Measurements from ENCODE around the gene IQCE.

DNA sequence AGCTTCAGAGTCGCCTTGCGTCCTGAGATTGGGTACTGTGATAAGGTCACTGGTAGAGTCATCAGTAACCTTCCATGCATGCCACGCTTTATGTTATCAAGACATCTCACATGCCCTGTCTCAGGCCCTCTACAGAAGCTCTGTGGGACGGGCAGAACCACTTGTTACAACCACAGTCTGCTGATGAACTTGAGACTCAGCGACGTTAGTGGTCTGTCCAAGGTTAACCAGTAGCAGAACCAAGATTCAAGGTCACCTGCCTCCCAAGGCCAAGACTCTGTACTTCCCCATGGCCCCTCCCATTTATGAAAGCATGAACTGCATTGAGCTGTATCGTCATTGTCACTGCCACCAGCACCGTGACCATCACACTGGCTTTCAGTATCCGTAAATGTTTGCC, 15.0 kb downstream of the IQCE start:
- TF ChIP-seq, protein P1, sequence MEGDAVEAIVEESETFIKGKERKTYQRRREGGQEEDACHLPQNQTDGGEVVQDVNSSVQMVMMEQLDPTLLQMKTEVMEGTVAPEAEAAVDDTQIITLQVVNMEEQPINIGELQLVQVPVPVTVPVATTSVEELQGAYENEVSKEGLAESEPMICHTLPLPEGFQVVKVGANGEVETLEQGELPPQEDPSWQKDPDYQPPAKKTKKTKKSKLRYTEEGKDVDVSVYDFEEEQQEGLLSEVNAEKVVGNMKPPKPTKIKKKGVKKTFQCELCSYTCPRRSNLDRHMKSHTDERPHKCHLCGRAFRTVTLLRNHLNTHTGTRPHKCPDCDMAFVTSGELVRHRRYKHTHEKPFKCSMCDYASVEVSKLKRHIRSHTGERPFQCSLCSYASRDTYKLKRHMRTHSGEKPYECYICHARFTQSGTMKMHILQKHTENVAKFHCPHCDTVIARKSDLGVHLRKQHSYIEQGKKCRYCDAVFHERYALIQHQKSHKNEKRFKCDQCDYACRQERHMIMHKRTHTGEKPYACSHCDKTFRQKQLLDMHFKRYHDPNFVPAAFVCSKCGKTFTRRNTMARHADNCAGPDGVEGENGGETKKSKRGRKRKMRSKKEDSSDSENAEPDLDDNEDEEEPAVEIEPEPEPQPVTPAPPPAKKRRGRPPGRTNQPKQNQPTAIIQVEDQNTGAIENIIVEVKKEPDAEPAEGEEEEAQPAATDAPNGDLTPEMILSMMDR (conservative IDR thresholded peaks at IDR 0.05 in 1 of 2, IDR thresholded peaks at IDR 0.05 in 1 of 2; ENCODE audit: low read depth in 1 of 2, low read length in 2 of 2), result no peak
- no peak for TF ChIP-seq EZH2 (IDR thresholded peaks at IDR 0.05; ENCODE audit: low read length, missing control alignments)
